ENCODE data around the gene VPREB3.

GRCh38 chr22:23769321-23769965, 15.2 kb upstream of the VPREB3 start:
- TF ChIP-seq CTCF (IDR thresholded peaks at IDR 0.05) = no peak
- TF ChIP-seq POLR2AphosphoS5 (IDR thresholded peaks at IDR 0.05) = no peak
